HG03520 (cell line): Measurements from ENCODE around the gene SLC29A1.
"Not testable (repeated sequence)": the region's sequence is repeated elsewhere in the genome, so short reads cannot be mapped to it uniquely, and the experiment has no call there.

Source experiments
- ATAC-seq: cut with Tn5 transposase; IDR thresholded peaks from one replicate; pipeline ENCODE4 v1.9.1; 2021; ENCODE audit warnings: mild to moderate bottlenecking, moderate library complexity; ENCODE audit not compliant: unreplicated experiment

The SLC29A1 gene

DNA sequence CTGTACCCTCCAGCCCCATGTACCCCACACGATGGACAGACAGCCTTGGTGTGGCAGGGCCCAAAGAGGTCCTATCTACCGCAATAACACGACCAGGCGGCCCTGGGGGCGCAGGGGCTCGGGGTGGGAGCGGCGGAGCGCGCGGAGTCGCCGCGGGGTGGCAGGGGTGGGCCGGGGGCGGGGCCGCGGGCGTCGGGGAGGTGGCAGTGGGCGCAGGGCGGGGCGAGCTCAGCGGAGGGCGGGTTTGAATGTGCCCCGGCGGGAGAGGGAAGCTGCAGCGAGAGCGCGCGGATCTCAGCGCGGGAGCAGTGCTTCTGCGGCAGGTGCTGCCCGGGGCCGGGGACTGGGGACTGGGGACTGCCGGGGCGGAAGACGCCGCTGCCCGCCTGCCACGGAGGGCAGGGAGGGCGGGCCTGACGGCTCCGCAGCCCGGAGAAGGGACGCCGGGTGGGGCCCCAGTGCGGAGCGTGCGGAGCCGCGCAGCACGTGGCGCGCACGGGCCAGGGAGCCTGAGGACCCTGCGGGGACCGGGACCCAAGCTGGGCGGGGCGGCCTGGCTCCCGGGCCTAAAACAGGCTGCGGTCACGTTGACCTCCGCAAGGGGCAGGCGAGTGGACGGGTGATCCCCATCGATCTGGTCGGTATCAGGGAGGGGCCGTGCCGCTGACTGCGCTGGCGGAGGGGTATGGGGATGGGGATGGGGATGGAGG, at the start of gene SLC29A1:
Gene SLC29A1 (plus strand): TSS at position 277 of the 710 bp plus-strand sequence. CDS start 3,719 bp downstream, outside the sequence.
- ATAC-seq, result peak; percentile 31

DNA sequence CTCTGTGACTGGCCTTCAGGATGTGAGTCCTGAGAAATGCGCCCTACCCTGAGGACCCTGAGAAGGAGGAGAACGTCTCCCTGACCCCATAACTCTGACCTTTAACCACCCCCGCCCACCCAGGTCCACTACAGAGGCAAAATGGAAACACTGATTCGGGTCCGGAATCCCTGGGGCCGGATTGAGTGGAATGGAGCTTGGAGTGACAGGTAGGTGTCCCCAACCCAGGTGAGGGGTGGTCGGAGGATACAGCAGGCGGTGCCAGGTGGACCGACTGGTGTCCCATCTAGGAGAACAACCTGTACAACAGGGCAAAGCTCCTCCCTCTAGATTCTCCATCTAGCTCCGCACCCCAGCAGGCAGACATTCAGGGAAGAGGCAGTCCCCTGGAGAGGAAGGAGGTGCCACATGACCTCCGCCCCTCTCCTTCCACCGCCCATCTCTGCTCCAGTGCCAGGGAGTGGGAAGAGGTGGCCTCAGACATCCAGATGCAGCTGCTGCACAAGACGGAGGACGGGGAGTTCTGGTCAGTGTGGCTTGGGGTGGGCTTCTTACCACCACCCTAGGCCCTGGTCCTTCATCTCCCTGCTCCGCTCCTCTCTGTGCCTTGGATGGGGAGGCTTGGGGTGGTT, 47.1 kb upstream of the SLC29A1 start:
- no peak for ATAC-seq

DNA sequence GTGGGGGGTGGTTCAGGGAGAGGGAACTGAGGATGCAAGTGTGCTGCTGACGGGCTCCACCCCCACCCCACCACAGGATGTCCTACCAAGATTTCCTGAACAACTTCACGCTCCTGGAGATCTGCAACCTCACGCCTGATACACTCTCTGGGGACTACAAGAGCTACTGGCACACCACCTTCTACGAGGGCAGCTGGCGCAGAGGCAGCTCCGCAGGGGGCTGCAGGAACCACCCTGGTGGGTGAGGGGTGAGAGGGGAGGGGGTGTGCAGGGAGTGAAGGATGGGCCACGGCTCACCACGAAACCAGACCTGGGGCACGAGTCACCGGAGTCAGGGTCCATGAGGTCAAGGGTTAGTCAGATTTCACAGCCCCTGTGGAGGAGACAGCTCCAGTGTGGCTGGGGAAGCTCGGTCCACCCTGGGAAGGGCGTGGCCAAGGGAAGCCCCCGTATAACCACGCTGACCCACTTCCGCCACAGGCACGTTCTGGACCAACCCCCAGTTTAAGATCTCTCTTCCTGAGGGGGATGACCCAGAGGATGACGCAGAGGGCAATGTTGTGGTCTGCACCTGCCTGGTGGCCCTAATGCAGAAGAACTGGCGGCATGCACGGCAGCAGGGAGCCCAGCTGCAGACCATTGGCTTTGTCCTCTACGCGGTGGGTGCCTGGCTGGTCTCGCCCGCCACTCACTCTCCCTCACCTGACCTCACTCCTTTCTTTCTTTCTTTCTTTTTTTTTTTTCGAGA, 46.5 kb upstream of the SLC29A1 start:
- no peak for ATAC-seq

DNA sequence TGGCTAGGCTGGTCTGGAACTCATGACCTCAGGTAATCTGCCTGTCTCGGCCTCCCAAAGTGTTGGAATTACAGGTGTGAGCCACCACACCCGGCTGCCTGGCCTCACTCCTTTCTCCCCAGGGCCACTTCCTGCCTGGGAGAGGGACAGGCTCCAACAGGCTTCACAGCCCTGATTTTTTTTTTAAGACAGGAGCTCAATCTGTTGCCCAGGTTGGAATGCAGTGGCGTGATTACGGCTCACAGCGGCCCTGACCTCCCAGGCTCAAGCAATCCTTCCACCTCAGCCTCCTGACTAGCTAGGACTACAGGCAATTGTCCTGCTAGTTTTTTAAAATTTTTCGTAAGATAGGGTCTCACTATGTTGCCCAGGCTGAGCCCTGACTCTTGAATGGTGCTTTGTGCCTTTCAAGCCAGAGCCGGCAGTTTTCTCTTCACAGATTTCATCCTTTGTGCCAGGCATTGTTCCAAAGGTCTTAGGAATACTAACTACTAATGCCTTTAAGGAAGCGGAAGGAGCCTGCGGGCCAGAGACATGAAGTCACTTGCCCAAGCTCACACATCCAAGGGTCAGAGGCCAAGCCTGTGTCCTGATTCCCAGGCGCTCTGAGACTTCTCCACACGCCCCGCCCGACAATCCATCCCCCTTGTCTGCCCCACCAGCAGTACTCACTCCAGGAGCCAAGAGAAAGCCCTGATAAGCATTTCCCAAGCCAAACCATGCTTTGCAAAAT, 45.5 kb upstream of the SLC29A1 start:
- ATAC-seq, result no peak

DNA sequence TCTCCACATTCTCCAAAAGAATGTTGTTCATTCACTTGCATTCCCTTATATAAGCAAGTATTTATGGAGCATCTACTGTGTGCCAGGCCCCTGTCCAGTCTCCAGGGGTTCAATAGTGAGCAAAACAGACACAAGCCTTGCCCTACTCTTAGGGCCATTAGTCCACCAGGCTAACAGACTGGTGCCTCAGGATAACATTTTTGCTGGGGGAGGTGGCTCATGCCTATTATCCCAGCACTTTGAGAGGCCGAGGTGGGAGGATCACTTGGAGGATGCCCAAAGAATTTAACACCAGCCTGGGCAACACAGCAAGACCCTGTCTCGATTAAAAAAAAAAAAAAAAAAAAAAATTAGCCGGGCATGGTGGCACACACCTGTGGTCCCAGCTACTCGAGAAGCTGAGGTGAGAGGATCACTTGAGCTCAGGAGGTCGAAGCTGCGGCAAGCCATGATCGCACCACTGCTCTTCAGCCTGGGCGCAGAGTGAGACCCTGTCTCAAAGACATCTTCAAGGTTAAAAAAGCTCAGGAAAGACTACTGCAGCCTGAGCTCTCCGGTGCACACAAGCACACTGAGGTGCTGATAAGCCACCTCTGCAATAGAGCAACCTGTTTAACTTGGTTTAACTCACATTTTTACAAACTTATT, 44.8 kb upstream of the SLC29A1 start:
- no peak for ATAC-seq

DNA sequence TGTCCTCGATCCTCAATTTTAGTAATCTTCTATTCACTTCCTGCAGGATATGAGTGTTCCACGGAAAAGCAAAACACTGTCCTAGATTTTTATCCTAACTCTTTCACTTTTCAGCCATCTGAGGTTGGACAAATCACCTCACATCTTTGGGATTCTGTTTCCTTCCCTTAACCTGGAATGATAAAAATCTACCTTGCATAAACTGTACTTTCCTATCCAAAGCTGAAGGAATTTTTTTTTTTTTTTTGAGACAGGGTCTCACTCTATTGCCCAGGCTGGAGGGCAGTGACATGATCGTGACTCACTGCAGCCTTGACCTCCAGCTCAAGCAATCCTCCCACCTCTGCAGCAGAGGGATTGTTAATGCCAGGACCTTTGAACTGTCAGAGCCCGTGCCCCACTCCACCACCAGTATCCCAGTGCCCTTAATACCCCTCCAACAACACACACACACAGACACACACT, 44.3 kb upstream of the SLC29A1 start:
- no peak for ATAC-seq

DNA sequence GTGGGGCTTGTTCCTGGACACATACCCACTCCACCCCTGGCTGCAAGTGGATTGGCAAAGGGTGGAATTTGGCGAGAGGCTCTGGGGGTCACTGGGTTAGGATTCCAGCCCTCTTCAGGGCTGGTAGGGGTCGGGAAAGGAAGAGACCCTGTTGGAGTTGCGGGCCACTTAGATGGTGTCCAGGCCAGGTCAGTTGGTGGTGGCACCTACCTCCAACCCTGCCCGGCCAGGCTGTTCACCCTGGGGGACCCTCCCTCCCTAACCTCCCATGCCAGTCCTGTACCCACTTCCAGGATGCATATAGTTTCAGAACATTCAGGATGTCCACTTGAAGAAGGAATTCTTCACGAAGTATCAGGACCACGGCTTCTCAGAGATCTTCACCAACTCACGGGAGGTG, 43.7 kb upstream of the SLC29A1 start:
- no peak for ATAC-seq

DNA sequence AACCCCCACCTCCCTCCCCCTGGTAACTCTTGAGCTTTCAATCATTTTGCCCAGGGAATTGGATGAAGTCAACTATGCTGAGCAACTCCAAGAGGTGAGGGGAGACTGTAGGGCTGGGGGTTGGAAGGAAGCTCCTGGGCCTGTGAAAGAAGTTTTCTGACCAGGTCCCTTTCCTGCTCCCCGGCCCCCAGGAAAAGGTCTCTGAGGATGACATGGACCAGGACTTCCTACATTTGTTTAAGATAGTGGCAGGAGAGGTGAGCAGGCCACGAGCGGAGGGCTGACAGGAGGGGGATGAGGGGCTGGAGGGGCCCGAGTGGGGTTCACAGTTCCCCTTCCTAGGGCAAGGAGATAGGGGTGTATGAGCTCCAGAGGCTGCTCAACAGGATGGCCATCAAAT, 43.0 kb upstream of the SLC29A1 start:
- no peak for ATAC-seq

DNA sequence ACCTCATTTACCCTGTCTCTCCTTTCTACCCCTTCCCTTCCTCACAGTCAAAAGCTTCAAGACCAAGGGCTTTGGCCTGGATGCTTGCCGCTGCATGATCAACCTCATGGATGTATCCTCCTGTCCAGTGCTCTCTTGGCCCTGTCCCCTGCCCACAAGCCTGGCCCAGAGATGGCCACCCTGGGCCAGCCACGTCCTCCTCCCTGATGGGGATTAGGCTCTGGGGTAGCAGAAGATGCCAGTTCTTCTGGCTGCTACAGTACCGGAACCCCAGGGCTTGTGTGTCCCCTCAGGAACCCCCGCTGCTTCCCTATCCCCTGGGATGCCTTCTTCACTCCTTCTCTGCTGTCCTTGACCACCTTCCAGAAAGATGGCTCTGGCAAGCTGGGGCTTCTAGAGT, 42.5 kb upstream of the SLC29A1 start:
- no peak for ATAC-seq

DNA sequence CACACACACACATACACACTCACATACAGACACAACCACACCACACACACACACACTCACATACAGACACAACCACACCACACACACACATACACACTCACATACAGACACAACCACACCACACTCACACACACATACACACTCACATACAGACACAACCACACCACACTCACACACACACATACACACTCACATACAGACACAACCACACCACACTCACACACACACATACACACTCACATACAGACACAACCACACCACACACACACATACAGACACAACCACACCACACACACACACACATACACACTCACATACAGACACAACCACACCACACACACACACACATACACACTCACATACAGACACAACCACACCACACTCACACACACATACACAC, 41.6 kb upstream of the SLC29A1 start:
- ATAC-seq, result not testable (repeated sequence)

DNA sequence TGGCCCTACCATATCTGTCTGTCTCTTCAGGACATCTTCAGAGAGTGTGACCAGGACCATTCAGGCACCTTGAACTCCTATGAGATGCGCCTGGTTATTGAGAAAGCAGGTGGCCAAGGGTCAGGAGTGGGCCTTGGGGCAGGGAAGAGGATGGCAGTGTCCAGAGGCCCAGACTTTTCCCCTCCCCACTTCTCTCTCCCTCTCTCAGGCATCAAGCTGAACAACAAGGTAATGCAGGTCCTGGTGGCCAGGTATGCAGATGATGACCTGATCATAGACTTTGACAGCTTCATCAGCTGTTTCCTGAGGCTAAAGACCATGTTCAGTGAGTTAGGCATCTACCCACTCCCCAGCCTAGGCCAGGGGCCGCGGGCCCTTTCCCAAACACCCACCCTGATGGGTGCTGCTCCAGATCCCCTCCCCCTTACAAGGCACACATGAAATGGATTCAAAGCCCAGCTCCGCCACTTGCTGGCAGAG, 40.4 kb upstream of the SLC29A1 start:
- no peak for ATAC-seq

DNA sequence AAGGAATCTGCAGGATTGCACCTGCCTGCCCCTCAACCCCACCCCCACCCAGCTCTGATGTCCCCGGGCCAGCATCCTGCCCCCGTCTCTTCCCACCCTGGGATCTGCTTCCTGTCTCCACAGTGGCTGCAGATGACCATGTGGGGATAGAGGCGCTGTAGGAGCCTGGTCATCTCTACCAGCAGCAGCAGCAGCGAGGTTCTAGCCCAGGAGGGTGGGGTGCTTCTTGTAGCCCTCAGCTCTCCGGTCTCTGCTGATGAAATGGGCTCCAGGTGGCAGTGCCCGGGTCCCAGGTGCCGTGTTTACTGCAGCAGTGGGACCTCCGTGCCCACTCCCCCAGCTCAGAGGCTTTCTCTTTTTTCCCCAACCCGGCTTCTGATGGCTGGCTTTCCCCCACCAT, 39.6 kb upstream of the SLC29A1 start:
- no peak for ATAC-seq

DNA sequence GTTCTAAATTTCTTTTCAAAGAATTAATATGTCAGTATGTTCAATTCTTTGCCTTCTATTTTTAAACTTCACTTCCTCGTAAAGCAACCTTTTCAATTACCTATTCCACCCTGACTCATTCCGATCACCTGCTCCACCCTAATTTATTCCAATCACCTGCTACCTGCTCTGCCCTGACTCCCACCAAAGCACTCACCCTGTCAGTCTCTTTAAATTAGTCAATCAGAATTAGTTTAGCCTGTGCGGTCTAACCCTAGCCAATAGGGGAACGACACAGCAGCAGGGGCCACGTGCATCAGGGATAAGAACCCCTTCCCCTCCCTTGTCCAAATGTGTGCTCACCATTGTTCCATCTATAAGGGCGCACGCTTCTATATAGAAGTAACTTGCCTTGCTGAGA, 38.0 kb upstream of the SLC29A1 start:
- not testable (repeated sequence) for ATAC-seq

DNA sequence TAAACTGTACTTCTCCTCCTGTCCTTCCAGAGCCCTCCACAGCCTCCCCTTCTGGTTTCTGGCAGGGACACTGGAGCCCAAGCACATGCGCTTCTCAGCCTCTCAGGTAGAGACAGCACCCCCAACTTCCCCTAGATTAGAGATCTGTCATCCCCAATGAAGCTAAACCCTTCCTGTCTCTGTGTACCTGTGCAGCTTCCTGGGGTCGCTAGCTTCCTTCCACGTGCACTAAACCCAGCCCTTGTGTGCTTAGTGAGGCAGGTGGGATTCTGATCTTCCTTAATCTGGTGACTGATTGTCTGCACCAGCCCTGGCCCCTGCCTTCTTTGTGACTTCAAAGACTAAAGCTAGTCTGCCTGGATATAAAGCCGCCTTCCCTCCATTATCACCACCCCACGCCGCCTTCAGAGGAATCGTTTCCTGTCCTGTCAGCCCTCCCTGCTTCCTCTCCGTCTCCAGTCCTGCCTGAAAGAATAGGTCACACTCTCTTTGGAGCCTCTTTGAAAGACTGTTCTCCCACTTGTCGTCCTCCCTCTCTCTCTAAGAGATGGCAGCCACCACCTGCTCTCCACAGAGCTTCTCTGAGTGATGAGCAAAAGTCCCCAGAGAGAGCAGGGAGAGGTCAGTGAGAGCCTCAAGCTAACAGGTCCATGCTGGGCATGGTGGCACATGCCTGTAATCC, 37.3 kb upstream of the SLC29A1 start:
- ATAC-seq, result no peak

DNA sequence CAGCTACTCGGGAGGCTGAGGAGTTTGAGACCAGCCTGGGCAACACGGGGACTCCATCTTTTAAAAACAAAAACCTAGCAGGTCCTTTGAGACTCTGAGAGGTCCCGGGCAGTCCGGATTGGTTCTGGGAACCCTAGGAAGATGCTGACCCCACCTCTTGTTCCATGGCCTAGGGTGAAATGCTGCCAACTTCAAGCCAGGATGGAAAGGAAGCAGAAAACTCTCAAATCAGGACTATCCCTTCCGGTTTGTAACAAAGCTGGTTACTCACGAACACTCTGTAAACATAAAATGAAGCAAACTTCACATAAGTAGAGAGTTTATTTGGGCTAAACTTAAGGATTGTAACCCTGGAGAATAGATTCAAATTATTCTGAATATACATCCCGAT, 36.8 kb upstream of the SLC29A1 start:
- no peak for ATAC-seq

DNA sequence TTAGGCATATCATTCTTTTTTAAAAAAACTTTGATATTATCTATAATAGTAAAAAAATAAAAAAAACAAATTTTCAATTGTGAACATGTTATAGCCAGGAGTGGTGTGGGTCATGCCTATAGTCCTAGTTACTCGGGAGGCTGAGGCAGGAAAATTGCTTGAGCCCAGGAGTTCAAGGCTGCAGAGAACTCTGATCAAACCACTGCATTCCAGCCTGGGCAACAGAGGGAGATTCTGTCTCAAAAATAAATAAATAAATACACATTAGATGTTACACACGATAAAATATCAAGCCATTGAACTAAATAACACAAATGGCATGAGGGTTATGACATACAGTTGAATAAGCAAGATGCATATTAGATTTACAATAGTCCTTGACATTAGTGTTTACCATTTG, 34.6 kb upstream of the SLC29A1 start:
- ATAC-seq, result no peak

DNA sequence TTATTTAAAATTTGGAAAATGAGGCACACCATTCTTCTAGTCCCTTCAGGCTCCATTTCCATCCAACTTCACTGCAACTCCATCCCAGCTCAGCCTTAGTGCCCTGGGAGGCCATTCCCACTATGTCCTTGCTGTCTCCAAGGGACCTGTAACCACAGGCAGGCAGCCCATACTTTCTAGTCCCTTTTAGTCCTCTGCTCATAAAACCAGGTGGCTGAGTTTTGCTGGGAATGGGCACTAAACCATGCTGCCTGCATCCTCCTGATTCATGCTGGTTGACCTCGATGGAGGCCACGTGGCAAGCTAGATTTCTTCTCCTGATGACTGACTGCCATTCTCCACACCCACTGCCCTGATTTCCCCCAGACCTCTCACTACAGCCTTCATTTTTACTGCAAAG, 34.1 kb upstream of the SLC29A1 start:
- ATAC-seq, result no peak

DNA sequence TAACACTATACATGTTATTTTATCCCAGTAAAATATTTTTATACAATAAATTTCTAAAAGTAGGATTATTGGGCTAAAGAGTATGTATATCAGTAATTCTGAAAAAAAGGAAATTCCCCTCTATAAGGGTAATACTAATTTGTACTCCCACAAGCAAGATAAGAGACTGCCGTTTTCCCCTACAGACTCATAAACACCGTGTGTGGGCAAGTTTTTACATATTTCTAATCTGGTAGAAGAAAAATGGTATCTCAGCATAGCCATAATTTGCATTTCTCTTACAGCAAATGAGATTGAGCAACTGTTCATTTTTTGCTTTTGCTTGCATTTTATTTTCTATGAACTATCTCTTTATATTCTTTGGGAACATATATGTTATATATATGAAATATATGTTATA, 32.7 kb upstream of the SLC29A1 start:
- ATAC-seq, result no peak

DNA sequence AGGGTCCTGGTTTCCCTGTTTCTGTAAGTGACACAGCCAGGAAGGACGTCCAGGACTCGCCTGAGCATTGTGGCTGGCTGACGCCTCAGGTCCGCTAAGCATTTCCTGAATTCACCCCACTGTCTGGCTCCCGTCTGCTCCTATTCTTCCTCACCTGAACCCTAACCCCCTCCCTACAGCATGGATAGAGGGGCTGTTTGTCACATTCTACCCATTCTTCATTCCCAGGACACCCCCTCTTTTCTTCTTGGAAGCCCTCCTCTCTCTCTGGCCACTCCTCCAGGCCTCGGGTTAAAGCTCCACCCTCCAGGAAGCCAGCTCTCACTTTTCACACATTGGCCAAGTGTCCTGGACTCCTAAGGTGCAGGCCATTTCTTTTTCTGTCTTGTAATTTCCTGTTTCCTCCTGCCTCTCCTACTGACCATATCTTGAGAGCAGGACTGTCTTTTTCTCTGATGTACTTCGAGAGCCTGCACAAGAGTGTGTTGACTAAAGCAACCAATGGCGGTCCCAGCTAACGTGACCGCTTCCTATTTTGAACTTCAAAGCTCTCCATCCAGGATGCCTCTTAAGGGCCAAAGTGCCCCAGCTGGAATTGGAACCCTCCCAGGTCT, 30.9 kb upstream of the SLC29A1 start:
- no peak for ATAC-seq
